Measurements from ENCODE around the gene NFKB2.

Gene NFKB2

DNA sequence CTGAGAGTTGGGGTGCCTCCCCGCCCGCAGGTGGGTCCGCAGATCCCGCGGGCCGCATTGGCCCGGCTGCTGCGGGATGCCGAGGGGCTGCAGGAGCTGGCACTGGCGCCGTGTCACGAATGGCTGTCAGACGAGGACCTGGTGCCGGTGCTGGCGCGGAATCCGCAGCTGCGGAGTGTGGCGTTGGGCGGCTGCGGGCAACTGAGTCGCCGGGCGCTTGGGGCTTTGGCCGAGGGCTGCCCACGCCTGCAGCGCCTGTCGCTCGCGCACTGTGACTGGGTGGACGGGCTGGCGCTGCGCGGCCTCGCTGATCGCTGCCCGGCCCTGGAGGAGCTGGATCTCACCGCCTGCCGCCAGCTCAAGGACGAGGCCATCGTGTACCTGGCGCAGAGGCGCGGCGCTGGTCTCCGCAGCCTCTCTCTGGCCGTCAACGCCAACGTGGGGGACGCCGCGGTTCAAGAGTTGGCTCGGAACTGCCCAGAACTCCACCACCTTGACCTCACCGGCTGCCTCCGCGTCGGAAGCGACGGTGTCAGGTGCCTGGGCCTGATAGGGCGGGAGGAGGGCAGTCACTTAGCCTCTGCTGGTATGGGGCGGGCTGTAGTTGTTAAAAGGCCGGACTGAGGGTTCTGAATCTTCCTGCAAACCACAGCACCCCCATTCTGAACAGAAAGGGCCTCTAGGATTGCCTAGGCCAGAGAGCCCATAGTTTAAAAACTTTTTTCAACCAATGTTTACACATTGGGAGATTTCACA is 26.4 kb downstream of the NFKB2 start:
- peak overlapping the region; percentile 67 to 98 (median 95) for H3K4me3 ChIP-seq (ENCODE audit: low read depth in 1 of 5, low read length in 5 of 5)
- peaks cover 11 to 14% (median 11%) of the 10 kb centered on the region in 5 donors for H3K27me3 ChIP-seq (ENCODE audit: control insufficient read depth in 5 of 5, insufficient read depth in 4 of 5, low read length in 5 of 5)
- H3K9ac ChIP-seq (ENCODE audit: low read length in 5 of 5): peak overlapping the region in 4 of 5 donors; percentile 80 to 88 (median 84)
- H3K27ac ChIP-seq (ENCODE audit: low read depth, low read length): peak overlapping the region; percentile 81
- H3K9me3 ChIP-seq (ENCODE audit: control insufficient read depth in 5 of 5, low read length in 5 of 5): no peaks in the 10 kb centered on the region
- peaks cover 0 to 22% (median 19%) of the 10 kb centered on the region in 5 donors for H3K36me3 ChIP-seq (ENCODE audit: control insufficient read depth in 5 of 5, insufficient read depth in 5 of 5, low read length in 5 of 5)
- peaks cover 3 to 45% (median 41%) of the 10 kb centered on the region in 5 donors for H3K4me1 ChIP-seq (ENCODE audit: control insufficient read depth in 5 of 5, insufficient read depth in 5 of 5, low read length in 5 of 5)

- Histone ChIP-seq H3K4me3 (ENCODE audit: low read depth in 1 of 5, low read length in 5 of 5) (peak overlapping the region; percentile 55 to 98 (median 95)), H3K9me3 (ENCODE audit: control insufficient read depth in 5 of 5, low read length in 5 of 5) (no peaks in the 10 kb centered on the region), H3K27me3 (ENCODE audit: control insufficient read depth in 5 of 5, insufficient read depth in 4 of 5, low read length in 5 of 5) (peaks cover 5 to 8% (median 7%) of the 10 kb centered on the region in 5 donors), H3K36me3 (ENCODE audit: control insufficient read depth in 5 of 5, insufficient read depth in 5 of 5, low read length in 5 of 5) (peaks cover 0 to 22% (median 19%) of the 10 kb centered on the region in 5 donors), H3K9ac (ENCODE audit: low read length in 5 of 5) (peak overlapping the region in 4 of 5 donors; percentile 80 to 88 (median 84)), H3K4me1 (ENCODE audit: control insufficient read depth in 5 of 5, insufficient read depth in 5 of 5, low read length in 5 of 5) (peaks cover 3 to 45% (median 41%) of the 10 kb centered on the region in 5 donors), H3K27ac (ENCODE audit: low read depth, low read length) (peak overlapping the region; percentile 81)
These were observed 27.1 kb downstream of the NFKB2 start for GRCh38 chr10:102422545-102423129.

DNA sequence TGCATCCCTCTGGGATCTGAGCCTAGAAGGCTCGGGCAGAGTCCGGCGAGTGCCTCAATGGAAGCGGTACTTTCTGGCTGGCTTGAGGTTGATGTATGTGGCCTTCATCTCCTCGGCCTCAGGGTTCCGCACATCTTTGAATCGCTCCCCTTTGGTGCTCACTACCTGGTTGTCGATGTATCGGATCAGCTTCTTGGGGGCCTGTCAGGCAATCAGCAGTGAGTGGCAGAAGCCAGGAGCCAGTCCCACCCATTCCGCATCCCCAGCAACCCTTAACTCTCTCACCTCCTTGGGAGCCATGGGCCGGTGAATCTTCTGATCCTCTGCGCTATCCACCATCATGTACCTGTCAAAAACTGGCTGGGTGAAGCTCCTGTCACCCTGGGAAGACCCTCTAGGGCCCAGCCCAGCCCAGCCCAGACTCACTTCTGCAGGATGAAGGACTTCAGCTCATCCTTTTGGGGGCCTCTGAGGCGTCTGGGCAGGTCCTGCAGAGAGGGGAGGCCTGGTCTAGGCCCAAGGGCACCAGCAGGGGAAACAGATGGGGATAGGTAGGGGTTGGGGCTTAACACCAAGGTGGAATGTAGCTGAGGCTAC is 28.0 kb downstream of the NFKB2 start:
- Histone ChIP-seq H3K36me3 (ENCODE audit: control insufficient read depth in 5 of 5, insufficient read depth in 5 of 5, low read length in 5 of 5) (peaks cover 0 to 22% (median 19%) of the 10 kb centered on the region in 5 donors), H3K27me3 (ENCODE audit: control insufficient read depth in 5 of 5, insufficient read depth in 4 of 5, low read length in 5 of 5) (peaks cover 0 to 1% (median under 1%) of the 10 kb centered on the region in 5 donors), H3K27ac (ENCODE audit: low read depth, low read length) (no peak overlapping the region), H3K4me3 (ENCODE audit: low read depth in 1 of 5, low read length in 5 of 5) (peak overlapping the region in 4 of 5 donors; percentile 95 to 98 (median 96)), H3K4me1 (ENCODE audit: control insufficient read depth in 5 of 5, insufficient read depth in 5 of 5, low read length in 5 of 5) (peaks cover 3 to 45% (median 41%) of the 10 kb centered on the region in 5 donors), H3K9me3 (ENCODE audit: control insufficient read depth in 5 of 5, low read length in 5 of 5) (no peaks in the 10 kb centered on the region), H3K9ac (ENCODE audit: low read length in 5 of 5) (peak overlapping the region in 2 of 5 donors; percentile 84 to 88)

GRCh38 chr10:102424145-102424544 is 28.6 kb downstream of the NFKB2 start:
- Histone ChIP-seq H3K27ac (ENCODE audit: low read depth, low read length) (no peak overlapping the region), H3K27me3 (ENCODE audit: control insufficient read depth in 5 of 5, insufficient read depth in 4 of 5, low read length in 5 of 5) (no peaks in the 10 kb centered on the region), H3K4me3 (ENCODE audit: low read depth in 1 of 5, low read length in 5 of 5) (no peak overlapping the region), H3K9me3 (ENCODE audit: control insufficient read depth in 5 of 5, low read length in 5 of 5) (no peaks in the 10 kb centered on the region), H3K4me1 (ENCODE audit: control insufficient read depth in 5 of 5, insufficient read depth in 5 of 5, low read length in 5 of 5) (peaks cover 3 to 41% (median 38%) of the 10 kb centered on the region in 5 donors), H3K36me3 (ENCODE audit: control insufficient read depth in 5 of 5, insufficient read depth in 5 of 5, low read length in 5 of 5) (peaks cover 0 to 22% (median 19%) of the 10 kb centered on the region in 5 donors), H3K9ac (ENCODE audit: low read length in 5 of 5) (no peak overlapping the region)

- Histone ChIP-seq H3K9ac (ENCODE audit: low read length in 5 of 5) (no peak overlapping the region), H3K4me1 (ENCODE audit: control insufficient read depth in 5 of 5, insufficient read depth in 5 of 5, low read length in 5 of 5) (peaks cover 3 to 33% (median 30%) of the 10 kb centered on the region in 5 donors), H3K9me3 (ENCODE audit: control insufficient read depth in 5 of 5, low read length in 5 of 5) (no peaks in the 10 kb centered on the region), H3K27me3 (ENCODE audit: control insufficient read depth in 5 of 5, insufficient read depth in 4 of 5, low read length in 5 of 5) (no peaks in the 10 kb centered on the region), H3K4me3 (ENCODE audit: low read depth in 1 of 5, low read length in 5 of 5) (no peak overlapping the region), H3K36me3 (ENCODE audit: control insufficient read depth in 5 of 5, insufficient read depth in 5 of 5, low read length in 5 of 5) (peaks cover 0 to 22% (median 19%) of the 10 kb centered on the region in 5 donors), H3K27ac (ENCODE audit: low read depth, low read length) (no peak overlapping the region)
These were observed 29.4 kb downstream of the NFKB2 start for GRCh38 chr10:102424916-102425315.

DNA sequence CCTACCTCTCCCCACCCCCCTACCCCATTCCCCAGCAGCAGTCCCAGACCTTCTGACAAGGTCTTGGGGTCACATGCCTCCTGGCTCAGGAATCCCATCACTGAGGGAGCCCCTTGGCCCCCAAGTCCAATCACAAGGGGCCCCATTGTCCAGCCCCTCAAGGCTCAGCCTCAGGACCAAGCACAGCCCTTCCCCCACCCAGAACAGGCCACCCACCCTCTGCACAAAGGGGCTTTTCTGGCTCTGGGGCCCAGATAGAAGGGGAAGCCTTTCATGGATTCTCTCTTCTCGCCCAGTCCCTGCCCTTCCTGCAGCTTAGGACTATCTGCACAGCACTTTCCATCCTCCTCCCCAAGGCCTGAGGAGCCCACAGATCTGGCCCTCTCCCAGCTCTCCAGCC is 29.9 kb downstream of the NFKB2 start:
- Histone ChIP-seq H3K36me3 (ENCODE audit: control insufficient read depth in 5 of 5, insufficient read depth in 5 of 5, low read length in 5 of 5) (peaks cover 0 to 22% (median 19%) of the 10 kb centered on the region in 5 donors), H3K4me3 (ENCODE audit: low read depth in 1 of 5, low read length in 5 of 5) (no peak overlapping the region), H3K4me1 (ENCODE audit: control insufficient read depth in 5 of 5, insufficient read depth in 5 of 5, low read length in 5 of 5) (peaks cover 3 to 28% (median 25%) of the 10 kb centered on the region in 5 donors), H3K9ac (ENCODE audit: low read length in 5 of 5) (no peak overlapping the region), H3K9me3 (ENCODE audit: control insufficient read depth in 5 of 5, low read length in 5 of 5) (no peaks in the 10 kb centered on the region), H3K27me3 (ENCODE audit: control insufficient read depth in 5 of 5, insufficient read depth in 4 of 5, low read length in 5 of 5) (no peaks in the 10 kb centered on the region), H3K27ac (ENCODE audit: low read depth, low read length) (no peak overlapping the region)

GRCh38 chr10:102426803-102427287 is 31.3 kb downstream of the NFKB2 start:
- H3K9me3 ChIP-seq (ENCODE audit: control insufficient read depth in 5 of 5, low read length in 5 of 5): no peaks in the 10 kb centered on the region
- no peak overlapping the region for H3K27ac ChIP-seq (ENCODE audit: low read depth, low read length)
- H3K9ac ChIP-seq (ENCODE audit: low read length in 5 of 5): no peak overlapping the region
- no peak overlapping the region for H3K4me3 ChIP-seq (ENCODE audit: low read depth in 1 of 5, low read length in 5 of 5)
- no peaks in the 10 kb centered on the region for H3K27me3 ChIP-seq (ENCODE audit: control insufficient read depth in 5 of 5, insufficient read depth in 4 of 5, low read length in 5 of 5)
- H3K4me1 ChIP-seq (ENCODE audit: control insufficient read depth in 5 of 5, insufficient read depth in 5 of 5, low read length in 5 of 5): peaks cover 8 to 25% (median 24%) of the 10 kb centered on the region in 5 donors
- peaks cover 0 to 22% (median 19%) of the 10 kb centered on the region in 5 donors for H3K36me3 ChIP-seq (ENCODE audit: control insufficient read depth in 5 of 5, insufficient read depth in 5 of 5, low read length in 5 of 5)

GRCh38 chr10:102429468-102429867 is 34.0 kb downstream of the NFKB2 start:
- peaks cover 0 to 6% (median 6%) of the 10 kb centered on the region in 5 donors for H3K36me3 ChIP-seq (ENCODE audit: control insufficient read depth in 5 of 5, insufficient read depth in 5 of 5, low read length in 5 of 5)
- no peak overlapping the region for H3K27ac ChIP-seq (ENCODE audit: low read depth, low read length)
- H3K27me3 ChIP-seq (ENCODE audit: control insufficient read depth in 5 of 5, insufficient read depth in 4 of 5, low read length in 5 of 5): peaks cover 0 to 8% (median 2%) of the 10 kb centered on the region in 5 donors
- no peaks in the 10 kb centered on the region for H3K9me3 ChIP-seq (ENCODE audit: control insufficient read depth in 5 of 5, low read length in 5 of 5)
- H3K9ac ChIP-seq (ENCODE audit: low read length in 5 of 5): no peak overlapping the region
- H3K4me1 ChIP-seq (ENCODE audit: control insufficient read depth in 5 of 5, insufficient read depth in 5 of 5, low read length in 5 of 5): peaks cover 6 to 23% (median 17%) of the 10 kb centered on the region in 5 donors
- no peak overlapping the region for H3K4me3 ChIP-seq (ENCODE audit: low read depth in 1 of 5, low read length in 5 of 5)

- Histone ChIP-seq H3K36me3 (ENCODE audit: control insufficient read depth in 5 of 5, insufficient read depth in 5 of 5, low read length in 5 of 5) (no peaks in the 10 kb centered on the region), H3K4me1 (ENCODE audit: control insufficient read depth in 5 of 5, insufficient read depth in 5 of 5, low read length in 5 of 5) (peaks cover 6 to 33% (median 21%) of the 10 kb centered on the region in 5 donors), H3K9me3 (ENCODE audit: control insufficient read depth in 5 of 5, low read length in 5 of 5) (no peaks in the 10 kb centered on the region), H3K27ac (ENCODE audit: low read depth, low read length) (peak overlapping the region; percentile 70), H3K9ac (ENCODE audit: low read length in 5 of 5) (peak overlapping the region; percentile 73 to 98 (median 88)), H3K27me3 (ENCODE audit: control insufficient read depth in 5 of 5, insufficient read depth in 4 of 5, low read length in 5 of 5) (peaks cover 0 to 21% (median 12%) of the 10 kb centered on the region in 5 donors), H3K4me3 (ENCODE audit: low read depth in 1 of 5, low read length in 5 of 5) (peak overlapping the region; percentile 88 to 96 (median 89))
These were observed 36.1 kb downstream of the NFKB2 start for GRCh38 chr10:102431452-102432124.

All from subcutaneous abdominal adipose tissue (tissue), 5 donors.